GM12878 (cell line): Measurements from ENCODE around the gene KDM8. TPM values are rescaled to one million over a fixed set of nuclear protein-coding genes. Genes with fewer than 3 reads are reported as not detected.

ENCODE experiments used
- ATAC-seq: fragments of 200-7000 bp; cut with Tn5 transposase; 3 replicates; pipeline ENCODE4 v1.9.1; 2020; ENCODE audit warnings: mild to moderate bottlenecking, moderate library complexity
- BruUV-seq: library from RNA; stranded (reverse); fragments of 400-500 nt; replicated peaks from 2 replicates; lab custom pipeline; 2021; lab: Mats Ljungman, UMichigan
- CTCF ChIA-PET: fragments of 300-600 bp; sonication (Branson Sonifier 250); formaldehyde crosslinking; extraction: SDS; loops from one replicate; lab custom pipeline; 2021; ENCODE audit warnings: inconsistent platforms; lab: Yijun Ruan, JAX
- POLR2A ChIA-PET: fragments of 350-600 bp; formaldehyde crosslinking; extraction: SDS; loops from one replicate; lab custom pipeline; 2021; ENCODE audit warnings: inconsistent platforms; lab: Charles Lee
- RAD21 ChIA-PET: fragments of 300-600 bp; sonication (Branson Sonifier 250); formaldehyde crosslinking; loops from one replicate; lab custom pipeline; 2023; ENCODE audit warnings: antibody characterized with exemption; ENCODE audit not compliant: unreplicated experiment; lab: Charles Lee
- SMC1A ChIA-PET: fragments of 300-600 bp; sonication (Branson Sonifier 250); formaldehyde crosslinking; loops from one replicate; lab custom pipeline; 2023; ENCODE audit not compliant: unreplicated experiment, uncharacterized antibody; lab: Charles Lee
- DNase-seq: peaks from one replicate; pipeline ENCODE4 v3.0.0-alpha.2; 2011; ENCODE audit warnings: low read depth, low spot score
- FAIRE-seq: peaks from 3 replicates; lab custom pipeline; 2011; peaks lifted over from hg19 to GRCh38; lab: Jason Lieb, UNC
- H2AFZ ChIP-seq: 2 replicates; pipeline ENCODE4 v1.6.0; 2011; ENCODE audit warnings: low read depth, low read length, control low read depth; ENCODE audit not compliant: control insufficient read depth
- H3K27ac ChIP-seq: 2 replicates; pipeline ENCODE4 v1.5.1; 2011; ENCODE audit warnings: control low read depth; ENCODE audit not compliant: control insufficient read depth, insufficient read depth
- H3K27me3 ChIP-seq, 2 experiments: replicated peaks in 1 of 2; 2 replicates each; pipeline versions ENCODE4 v1.6.0 to v1.6.1; 2011; ENCODE audit warnings: low read length in 1 of 2; ENCODE audit not compliant: control insufficient read depth in 2 of 2, insufficient read depth in 2 of 2
- H3K36me3 ChIP-seq, 2 experiments: 2 replicates each; pipeline ENCODE4 v1.5.1; 2011; ENCODE audit warnings: low read length in 1 of 2; ENCODE audit not compliant: control insufficient read depth in 2 of 2, insufficient read depth in 2 of 2
- H3K4me1 ChIP-seq: 2 replicates; pipeline ENCODE4 v1.6.1; 2011; ENCODE audit warnings: mild to moderate bottlenecking, low read length, moderate library complexity, mixed read lengths; ENCODE audit not compliant: control insufficient read depth, insufficient read depth
- H3K4me2 ChIP-seq: 2 replicates; pipeline ENCODE4 v1.6.0; 2011; ENCODE audit warnings: control low read depth; ENCODE audit not compliant: control insufficient read depth, insufficient read depth
- H3K4me3 ChIP-seq: fragments of 200-600 bp; sonication (generic); 2 replicates; pipeline ENCODE4 v1.5.1; 2016
- H3K79me2 ChIP-seq: 2 replicates; pipeline ENCODE4 v1.6.0; 2011; ENCODE audit warnings: low read length; ENCODE audit not compliant: control insufficient read depth, insufficient read depth
- H3K9ac ChIP-seq: 2 replicates; pipeline ENCODE4 v1.8.0; 2011; ENCODE audit warnings: low read length, control low read depth, mixed read lengths; ENCODE audit not compliant: control insufficient read depth, insufficient read depth
- H3K9me3 ChIP-seq: replicated peaks from 3 replicates; pipeline ENCODE4 v1.5.1; 2011; ENCODE audit warnings: mild to moderate bottlenecking, low read length; ENCODE audit not compliant: control insufficient read depth, insufficient read depth
- H4K20me1 ChIP-seq: 2 replicates; pipeline ENCODE4 v1.6.0; 2011; ENCODE audit not compliant: control insufficient read depth, insufficient read depth
- EZH2 ChIP-seq: IDR thresholded peaks from 2 replicates; pipeline ENCODE4 v1.6.1; 2012; ENCODE audit warnings: low read depth, mild to moderate bottlenecking, control low read depth, inconsistent platforms, low read length, borderline replicate concordance; ENCODE audit not compliant: control insufficient read depth
- GABPA ChIP-seq: IDR thresholded peaks from 2 replicates; pipeline ENCODE4 v1.6.1; 2014; ENCODE audit warnings: antibody characterized with exemption, low read depth, mild to moderate bottlenecking, inconsistent platforms
- HCFC1 ChIP-seq: fragments of 150-350 bp; IDR thresholded peaks from 2 replicates; pipeline ENCODE4 v1.6.1; 2014; ENCODE audit warnings: low read length
- HDAC6 ChIP-seq: fragments of 200-600 bp; sonication (generic); IDR thresholded peaks from one replicate; pipeline ENCODE4 v1.8.0; 2017; ENCODE audit warnings: antibody characterized with exemption; ENCODE audit not compliant: unreplicated experiment
- HSF1 ChIP-seq: fragments of 150-350 bp; IDR thresholded peaks from 2 replicates; pipeline ENCODE4 v1.6.1; 2014; ENCODE audit warnings: mild to moderate bottlenecking, low read depth, low read length
- KAT2A ChIP-seq: conservative IDR thresholded peaks from 2 replicates; pipeline ENCODE4 v1.6.1; 2011; ENCODE audit warnings: low read depth, low read length; ENCODE audit not compliant: control insufficient read depth
- MTA3 ChIP-seq: IDR thresholded peaks from 2 replicates; pipeline ENCODE4 v1.6.1; 2012; ENCODE audit warnings: low read length, inconsistent platforms, borderline replicate concordance
- NKRF ChIP-seq: fragments of 450-650 bp; conservative IDR thresholded peaks from 2 replicates; pipeline ENCODE4 v1.6.1; 2017; ENCODE audit warnings: mild to moderate bottlenecking, moderate library complexity
- SREBF1 ChIP-seq: IDR thresholded peaks from 2 replicates; pipeline ENCODE4 v1.6.1; 2012; ENCODE audit warnings: mild to moderate bottlenecking, low read length
- TBL1XR1 ChIP-seq: IDR thresholded peaks from 2 replicates; pipeline ENCODE4 v1.6.1; 2012; ENCODE audit warnings: low read depth, low read length, improper control_type of control experiment
- TCF12 ChIP-seq: IDR thresholded peaks from 2 replicates; pipeline ENCODE4 v1.6.1; 2011; ENCODE audit warnings: low read depth, mild to moderate bottlenecking, low read length
- YY1 ChIP-seq: IDR thresholded peaks from 2 replicates; pipeline ENCODE4 v1.6.1; 2011; ENCODE audit warnings: low read depth, mild to moderate bottlenecking, low read length
- ZBTB40 ChIP-seq: fragments of 450-650 bp; IDR thresholded peaks from 2 replicates; pipeline ENCODE4 v1.6.1; 2016; ENCODE audit warnings: mild to moderate bottlenecking, moderate library complexity, borderline replicate concordance
- ZSCAN29 ChIP-seq: fragments of 450-650 bp; IDR thresholded peaks from 2 replicates; pipeline ENCODE4 v1.6.1; 2017; ENCODE audit warnings: mild to moderate bottlenecking, moderate library complexity
- WGBS: methylation state at CpG from one replicate; pipeline ENCODE4 v1.1.6; 2016; ENCODE audit warnings: low lambda C conversion rate; ENCODE audit not compliant: insufficient replicate concordance, insufficient coverage; ENCODE audit errors: missing lambda C conversion rate; 5-methylcytosine and 5-hydroxymethylcytosine counted together
- in situ Hi-C: fragments of 300-500 bp; cut with MboI; formaldehyde crosslinking; loops from 9 replicates; pipeline ENCODE4 v1.14.3; 2018; ENCODE audit warnings: mixed read lengths
- intact Hi-C: fragments of 100-400 bp; cut with micrococcal nuclease; formaldehyde crosslinking; loops from one replicate; pipeline ENCODE4 v1.14.2; 2022; ENCODE audit not compliant: unreplicated experiment
- polyA plus RNA-seq, 11 experiments: library from polyadenylated mRNA; depleted of rRNA in 4 of 11; unstranded in 6 of 11; stranded (reverse) in 5 of 11; fragments of >200 nt; fragmentation: Nextera tagmentation in 4 of 11; fragmentation: Illumina TruSeq in 1 of 11; extraction: Ambion mirVana in 4 of 11; extraction: Trizol in 1 of 11; gene quantifications; 1 replicate in 1 of 11; 2 replicates in 10 of 11; pipeline versions ENCODE4 v1.2.1 to v1.2.3, GENCODE V29; 2011 to 2016; ENCODE audit warnings: inconsistent platforms in 2 of 11, missing spikeins in 2 of 11, low read depth in 1 of 11
- total RNA-seq, 4 experiments: library from RNA; depleted of rRNA in 3 of 4; stranded (reverse); fragments of >200 nt in 3 of 4; fragmentation: Illumina TruSeq in 1 of 4; extraction: Trizol in 1 of 4; gene quantifications; 2 replicates each; pipeline versions ENCODE4 v1.2.1 to v1.2.3, GENCODE V29; 2013 to 2021

KDM8 gene
- total and polyA plus RNA-seq, 10 of the 15 experiments (the other 5 are each of a cell fraction or from before 2014, with no cell fraction given): 0.79 to 8.9 (median 5.8) TPM

GRCh38 chr16:27268376-27269299 is 65.3 kb downstream of the KDM8 start, which contains the start of gene NSMCE1:
TSS of gene NSMCE1 (minus strand) at chr16:27268772. CDS start at chr16:27257570, 11,202 bp downstream.
- H3K79me2 ChIP-seq: peaks cover 7% of the 10 kb centered on the region
- peak; percentile 73 for FAIRE-seq
- no peak for TF ChIP-seq SREBF1
- TF ChIP-seq EZH2: no peak
- TF ChIP-seq KAT2A: no peak
- TF ChIP-seq YY1: peak; percentile 86
- no peak for TF ChIP-seq HDAC6
- TF ChIP-seq NKRF: 0 out of 2 replicates have a peak, but pooled peaks have one; percentile 24
- peak; percentile 43; the same call in 1 of the 2 replicates for TF ChIP-seq HCFC1
- no peak for TF ChIP-seq HSF1
- TF ChIP-seq ZBTB40: peak; percentile 91
- no peak; the same call in 1 of the 2 replicates for TF ChIP-seq TBL1XR1
- peak; percentile 92 for TF ChIP-seq GABPA
- TF ChIP-seq ZSCAN29: no peak
- TF ChIP-seq MTA3: no peak
- TF ChIP-seq TCF12: 0 out of 2 replicates have a peak, but pooled peaks have one; percentile 16

More at GRCh38 chr16:27268376-27269299, 65.3 kb downstream of the KDM8 start, which contains the start of gene NSMCE1:
- ChIA-PET CTCF (interaction anchor here (1.1 to 10.7 kb wide), 7 partner anchors 8 to 99 kb away, joined by 3 to 121 read pairs (median 4); no protein-coding TSS in a partner anchor), SMC1A (interaction anchor here (0.6 to 12.4 kb wide), 5 partner anchors 11 to 188 kb away, joined by 3 to 178 read pairs (median 22); no protein-coding TSS in a partner anchor), POLR2A (interaction anchor here (1.0 to 2.4 kb wide), 8 partner anchors 8 to 136 kb away, joined by 3 to 14 read pairs (median 6); partner anchors contain the start of gene KDM8), RAD21 (interaction anchor here (0.6 to 8.9 kb wide), 10 partner anchors 9 to 136 kb away, joined by 3 to 105 read pairs (median 3); partner anchors contain the start of gene KDM8)
- Histone ChIP-seq H3K4me2 (peak within 1 kb of the TSS; percentile 84), H3K4me1 (peaks cover 4% of the 10 kb centered on the region), H4K20me1 (no peaks in the 10 kb centered on the region), H3K9me3 (no peaks in the 10 kb centered on the region), H3K4me3 (peak within 1 kb of the TSS; percentile 81), H3K27me3 (no peaks in the 10 kb centered on the region), H3K36me3 (peaks cover 0 to 3% of the 10 kb centered on the region in 2 experiments; a peak in 1 of 4 replicates), H2AFZ (peak within 1 kb of the TSS; percentile 83), H3K27ac (peak within 1 kb of the TSS; percentile 79), H3K9ac (peak within 1 kb of the TSS; percentile 76)
- DNase-seq (peak; percentile 84), ATAC-seq (peak; percentile 95)
- 4% methylated on average over 57 of the region's 58 CpGs for WGBS
- intact Hi-C loops: loop anchor here (5.0 kb wide), 1 partner anchor 49 kb away; no protein-coding TSS in a partner anchor
- in situ Hi-C loops: no loop called here
- TSS peak; percentile 98 for BruUV-seq
